Ascending aorta (tissue), 2 donors: ENCODE data around the gene LRCOL1. TPM values are rescaled to one million over a fixed set of nuclear protein-coding genes. Genes with fewer than 3 reads are reported as not detected.

Experiments used
- DNase-seq, 2 donors: peaks; one replicate each; pipeline ENCODE4 v3.0.0-alpha.2; 2019; ENCODE audit warnings: low spot score in 2 of 2
- H3K27ac ChIP-seq, 2 donors: fragments of 200-600 bp; sonication (generic); one replicate each; pipeline ENCODE4 v1.5.1; 2016 to 2017; ENCODE audit warnings: mild to moderate bottlenecking in 1 of 2
- H3K27me3 ChIP-seq: fragments of 200-600 bp; sonication (generic); one replicate; pipeline ENCODE4 v1.5.1; 2017
- H3K36me3 ChIP-seq, 2 donors: fragments of 200-600 bp; sonication (generic); one replicate each; pipeline ENCODE4 v1.5.1; 2016
- H3K4me1 ChIP-seq, 2 donors: fragments of 200-600 bp; sonication (generic); one replicate each; pipeline ENCODE4 v1.5.1; 2016 to 2017; ENCODE audit warnings: mild to moderate bottlenecking in 1 of 2
- H3K4me3 ChIP-seq, 2 donors: fragments of 200-600 bp; sonication (generic); one replicate each; pipeline ENCODE4 v1.5.1; 2016 to 2017; ENCODE audit warnings: mild to moderate bottlenecking in 1 of 2
- H3K9me3 ChIP-seq, 2 donors: fragments of 200-600 bp; sonication (generic); one replicate each; pipeline ENCODE4 v1.5.1; 2016
- CTCF ChIP-seq, 3 experiments: fragments of 200-600 bp in 2 of 3; fragments of 450-650 bp in 1 of 3; sonication (generic) in 2 of 3; IDR thresholded peaks; one replicate each; pipeline ENCODE4 v1.5.1; 2016 to 2019; ENCODE audit warnings: antibody characterized with exemption in 3 of 3, mild to moderate bottlenecking in 1 of 3, moderate library complexity in 1 of 3
- intact Hi-C: fragments of 100-400 bp; cut with DNase I; formaldehyde crosslinking; loops from one replicate; pipeline ENCODE4 v1.15.1; 2023
- total RNA-seq: library from RNA; depleted of rRNA; stranded (reverse); fragments of >200 nt; gene quantifications from one replicate; pipeline ENCODE4 v1.1.0, GENCODE V29; 2016

The LRCOL1 gene
- total RNA-seq, 1 donor from 2014 or later = not detected

- no peak overlapping the region for H3K4me3 ChIP-seq
- intact Hi-C loops = no loop called here
- H3K27me3 ChIP-seq = peaks cover 26% of the 10 kb centered on the region
- H3K36me3 ChIP-seq = peaks cover 2 to 11% of the 10 kb centered on the region in 2 donors
- H3K4me1 ChIP-seq = peaks cover 3 to 4% of the 10 kb centered on the region in 2 donors
- no peak for DNase-seq
- TF ChIP-seq CTCF (IDR thresholded peaks at IDR 0.05) = no peak
- peaks cover 3 to 6% of the 10 kb centered on the region in 2 donors for H3K9me3 ChIP-seq
- no peak overlapping the region for H3K27ac ChIP-seq
Measured at GRCh38 chr12:132619386-132620112, 9.2 kb upstream of the LRCOL1 start.

- peaks cover 0 to 5% of the 10 kb centered on the region in 2 donors for H3K36me3 ChIP-seq
- no peak overlapping the region for H3K27ac ChIP-seq
- DNase-seq = no peak
- no peak for TF ChIP-seq CTCF (IDR thresholded peaks at IDR 0.05)
- H3K4me1 ChIP-seq = peaks cover 3 to 4% of the 10 kb centered on the region in 2 donors
- H3K4me3 ChIP-seq = no peak overlapping the region
- H3K27me3 ChIP-seq = peaks cover 26% of the 10 kb centered on the region
- intact Hi-C loops = no loop called here
- H3K9me3 ChIP-seq = peaks cover 3 to 6% of the 10 kb centered on the region in 2 donors
Measured at GRCh38 chr12:132619071-132619385, 8.6 kb upstream of the LRCOL1 start.

- H3K9me3 ChIP-seq = peaks cover 3 to 6% of the 10 kb centered on the region in 2 donors
- H3K27ac ChIP-seq = no peak within 1 kb of the TSS
- peaks cover 0 to 2% of the 10 kb centered on the region in 2 donors for H3K36me3 ChIP-seq
- H3K27me3 ChIP-seq = peaks cover 26% of the 10 kb centered on the region
- TF ChIP-seq CTCF (IDR thresholded peaks at IDR 0.05) = no peak
- peaks cover 3 to 4% of the 10 kb centered on the region in 2 donors for H3K4me1 ChIP-seq
- H3K4me3 ChIP-seq = peak within 1 kb of the TSS in 1 of 2 donors; percentile 16
- intact Hi-C loops = no loop called here
- no peak for DNase-seq
Measured at GRCh38 chr12:132618683-132619043, 8.3 kb upstream of the LRCOL1 start, which contains the start of gene P2RX2. TSS of gene P2RX2 (plus strand) at chr12:132618776. CDS start at chr12:132618817, 41 bp downstream.

GRCh38 chr12:132617822-132618682 is 7.7 kb upstream of the LRCOL1 start:
- TF ChIP-seq CTCF (IDR thresholded peaks at IDR 0.05) = no peak
- H3K27me3 ChIP-seq = peaks cover 26% of the 10 kb centered on the region
- DNase-seq = no peak
- intact Hi-C loops = no loop called here
- H3K36me3 ChIP-seq = no peaks in the 10 kb centered on the region
- no peak overlapping the region for H3K27ac ChIP-seq
- H3K4me3 ChIP-seq = peak overlapping the region in 1 of 2 donors; percentile 16
- peaks cover 3 to 6% of the 10 kb centered on the region in 2 donors for H3K9me3 ChIP-seq
- H3K4me1 ChIP-seq = peaks cover 3 to 4% of the 10 kb centered on the region in 2 donors

- Histone ChIP-seq H3K27me3 (peaks cover 26% of the 10 kb centered on the region), H3K4me3 (no peak overlapping the region), H3K9me3 (peaks cover 3 to 6% of the 10 kb centered on the region in 2 donors), H3K36me3 (no peaks in the 10 kb centered on the region), H3K4me1 (peaks cover 3 to 4% of the 10 kb centered on the region in 2 donors), H3K27ac (no peak overlapping the region)
- no peak for TF ChIP-seq CTCF (IDR thresholded peaks at IDR 0.05)
- no peak for DNase-seq
- intact Hi-C loops = no loop called here
Measured at GRCh38 chr12:132617135-132617701, 6.8 kb upstream of the LRCOL1 start.
